Measurements from ENCODE around the gene FUT2.
"Not testable (repeated sequence)": the region's sequence is repeated elsewhere in the genome, so short reads cannot be mapped to it uniquely, and the experiment has no call there.

The FUT2 gene

GRCh38 chr19:48695743-48696352, at the start of gene FUT2:
Gene FUT2 (plus strand): TSS chr19:48695971. CDS start chr19:48702957, 6,986 bp downstream.
- no peak for DNase-seq (ENCODE audit: low read depth in 2 of 2)

- DNase-seq (ENCODE audit: low read depth in 2 of 2): peak; percentile 80 to 83
These were observed 49.6 kb upstream of the FUT2 start, which contains the start of gene CA11 for GRCh38 chr19:48646001-48646721. Gene CA11 (minus strand): TSS chr19:48646187. CDS start chr19:48645632, 555 bp downstream.

GRCh38 chr19:48646722-48647216, 49.0 kb upstream of the FUT2 start:
- no peak for DNase-seq (ENCODE audit: low read depth in 2 of 2)

GRCh38 chr19:48648134-48648533, 47.6 kb upstream of the FUT2 start:
- DNase-seq (ENCODE audit: low read depth in 2 of 2): no peak

- DNase-seq (ENCODE audit: low read depth in 2 of 2): no peak
These were observed 44.6 kb upstream of the FUT2 start for GRCh38 chr19:48650974-48651682.

GRCh38 chr19:48651683-48652048, 44.1 kb upstream of the FUT2 start:
- no peak for DNase-seq (ENCODE audit: low read depth in 2 of 2)

GRCh38 chr19:48654299-48655059, 41.3 kb upstream of the FUT2 start:
- no peak for DNase-seq (ENCODE audit: low read depth in 2 of 2)

GRCh38 chr19:48656840-48657474, 38.8 kb upstream of the FUT2 start:
- DNase-seq (ENCODE audit: low read depth in 2 of 2): no peak

- not testable (repeated sequence) for DNase-seq (ENCODE audit: low read depth in 2 of 2)
These were observed 37.9 kb upstream of the FUT2 start for GRCh38 chr19:48657828-48658227.

- DNase-seq (ENCODE audit: low read depth in 2 of 2): no peak
These were observed 37.3 kb upstream of the FUT2 start for GRCh38 chr19:48658483-48658882.

GRCh38 chr19:48659768-48660167, 36.0 kb upstream of the FUT2 start:
- DNase-seq (ENCODE audit: low read depth in 2 of 2): no peak

- peak; percentile 47 for DNase-seq (ENCODE audit: low read depth in 2 of 2)
These were observed 34.7 kb upstream of the FUT2 start for GRCh38 chr19:48660852-48661710.

- DNase-seq (ENCODE audit: low read depth in 2 of 2): no peak
These were observed 34.1 kb upstream of the FUT2 start for GRCh38 chr19:48661711-48662090.

- no peak for DNase-seq (ENCODE audit: low read depth in 2 of 2)
These were observed 32.1 kb upstream of the FUT2 start for GRCh38 chr19:48663667-48664066.

- DNase-seq (ENCODE audit: low read depth in 2 of 2): no peak
These were observed 31.3 kb upstream of the FUT2 start for GRCh38 chr19:48664476-48664875.

GRCh38 chr19:48665786-48666185, 30.0 kb upstream of the FUT2 start:
- no peak for DNase-seq (ENCODE audit: low read depth in 2 of 2)

GRCh38 chr19:48668332-48668731, 27.4 kb upstream of the FUT2 start:
- DNase-seq (ENCODE audit: low read depth in 2 of 2): no peak

GRCh38 chr19:48668761-48669160, 27.0 kb upstream of the FUT2 start:
- DNase-seq (ENCODE audit: low read depth in 2 of 2): no peak

GRCh38 chr19:48669903-48670668, 25.7 kb upstream of the FUT2 start:
- DNase-seq (ENCODE audit: low read depth in 2 of 2): no peak
